Stimulated activated CD4-positive, alpha-beta T cell treated with anti-CD3 and anti-CD28 coated beads, TNF-alpha, amount 100 ng/mL, for 24 hours (primary cell): ENCODE measurements around the gene WDR3.
"Not testable (repeated sequence)": the region's sequence is repeated elsewhere in the genome, so short reads cannot be mapped to it uniquely, and the experiment has no call there.

ENCODE experiments used
- DNase-seq, 3 experiments: peaks; one replicate each; pipeline ENCODE4 v3.0.0-alpha.2; 2020; ENCODE audit warnings: low read depth in 3 of 3

The WDR3 gene

GRCh38 chr1:117929343-117930172 is at the start of gene WDR3, which contains the start of gene GDAP2:
WDR3 (plus strand) TSS chr1:117929739; CDS start chr1:117933320, 3,581 bp downstream.
GDAP2 (minus strand) TSS chr1:117929621; CDS start chr1:117920357, 9,264 bp downstream.
- DNase-seq, result peak; percentile 91 to 95 (median 94)

- DNase-seq, result no peak
These were observed 45.9 kb upstream of the WDR3 start for GRCh38 chr1:117883616-117884015.

GRCh38 chr1:117886101-117886795 is 43.3 kb upstream of the WDR3 start:
- no peak for DNase-seq

GRCh38 chr1:117890452-117890851 is 39.1 kb upstream of the WDR3 start:
- no peak for DNase-seq

GRCh38 chr1:117892512-117892911 is 37.0 kb upstream of the WDR3 start:
- no peak for DNase-seq

- no peak for DNase-seq
These were observed 35.5 kb upstream of the WDR3 start for GRCh38 chr1:117894078-117894477.

GRCh38 chr1:117895482-117896114 is 33.9 kb upstream of the WDR3 start:
- peak; percentile 17 to 44 (median 38) for DNase-seq

GRCh38 chr1:117897551-117897950 is 32.0 kb upstream of the WDR3 start:
- no peak for DNase-seq

GRCh38 chr1:117899801-117900200 is 29.7 kb upstream of the WDR3 start:
- no peak for DNase-seq

GRCh38 chr1:117902944-117903343 is 26.6 kb upstream of the WDR3 start:
- no peak for DNase-seq

- DNase-seq, result no peak
These were observed 25.1 kb upstream of the WDR3 start for GRCh38 chr1:117904485-117904884.

- DNase-seq, result no peak
These were observed 24.5 kb upstream of the WDR3 start for GRCh38 chr1:117905019-117905418.

- DNase-seq, result no peak
These were observed 18.5 kb upstream of the WDR3 start for GRCh38 chr1:117911051-117911450.

GRCh38 chr1:117919376-117919775 is 10.2 kb upstream of the WDR3 start:
- DNase-seq, result no peak

- DNase-seq, result no peak
These were observed 7.5 kb upstream of the WDR3 start for GRCh38 chr1:117921991-117922390.

GRCh38 chr1:117922717-117923116 is 6.8 kb upstream of the WDR3 start:
- DNase-seq, result not testable (repeated sequence)

GRCh38 chr1:117925981-117926380 is 3.6 kb upstream of the WDR3 start:
- DNase-seq, result no peak

GRCh38 chr1:117928881-117929342 is 627 bp upstream of the WDR3 start:
- DNase-seq, result peak in 2 of 3 experiments; percentile 1 to 5

- no peak for DNase-seq
These were observed 571 bp downstream of the WDR3 start for GRCh38 chr1:117930173-117930447.

- no peak for DNase-seq
These were observed 945 bp downstream of the WDR3 start for GRCh38 chr1:117930484-117930883.

- DNase-seq, result no peak
These were observed 3.0 kb downstream of the WDR3 start for GRCh38 chr1:117932576-117932975.

GRCh38 chr1:117933769-117934168 is 4.2 kb downstream of the WDR3 start:
- DNase-seq, result no peak

- no peak for DNase-seq
These were observed 12.8 kb downstream of the WDR3 start for GRCh38 chr1:117942293-117942692.
